Prostate gland (tissue), 2 donors: ENCODE results near the gene SMARCAD1. TPM values are rescaled to one million over a fixed set of nuclear protein-coding genes. Genes with fewer than 3 reads are reported as not detected.
"Not testable (repeated sequence)": the region's sequence is repeated elsewhere in the genome, so short reads cannot be mapped to it uniquely, and the experiment has no call there.

Source experiments
- DNase-seq: peaks from one replicate; pipeline ENCODE4 v3.0.0-alpha.2; 2019; ENCODE audit warnings: low spot score
- H3K27ac ChIP-seq, 2 donors: fragments of 200-600 bp; sonication (generic); 2 replicates each; pipeline ENCODE4 v1.5.1; 2017 to 2019
- H3K27me3 ChIP-seq: fragments of 200-600 bp; sonication (generic); replicated peaks from 2 replicates; pipeline ENCODE4 v1.5.1; 2019; ENCODE audit not compliant: insufficient read depth
- H3K36me3 ChIP-seq, 2 donors: fragments of 200-600 bp; sonication (generic); 1 replicate in 1 of 2; 2 replicates in 1 of 2; pipeline versions ENCODE4 v1.5.1 to v1.8.1; 2017 to 2019
- H3K4me1 ChIP-seq: fragments of 200-600 bp; sonication (generic); replicated peaks from 2 replicates; pipeline ENCODE4 v1.5.1; 2019
- H3K4me3 ChIP-seq, 2 donors: fragments of 200-600 bp; sonication (generic); 2 replicates each; pipeline ENCODE4 v1.5.1; 2017 to 2019
- H3K9me3 ChIP-seq: fragments of 200-600 bp; sonication (generic); 2 replicates; pipeline ENCODE4 v1.5.1; 2017
- POLR2A ChIP-seq: fragments of 450-650 bp; IDR thresholded peaks from one replicate; pipeline ENCODE4 v1.6.1; 2016; ENCODE audit warnings: antibody characterized with exemption, mild to moderate bottlenecking
- POLR2AphosphoS5 ChIP-seq: sonication (generic); formaldehyde crosslinking; IDR thresholded peaks from one replicate; pipeline ENCODE4 v1.6.1; 2017; ENCODE audit warnings: antibody characterized with exemption
- WGBS: methylation state at CpG from one replicate; pipeline ENCODE4 v1.1.5; 2018; 5-methylcytosine and 5-hydroxymethylcytosine counted together
- intact Hi-C: fragments of 100-400 bp; cut with DNase I; formaldehyde crosslinking; loops from one replicate; pipeline ENCODE4 v1.14.2; 2022
- total RNA-seq, 2 donors: library from RNA; depleted of rRNA; stranded (reverse); fragments of >200 nt; gene quantifications; one replicate each; pipeline ENCODE4 v1.1.0, GENCODE V29; 2016
- TF ChIP-seq, protein P1 (sequence below), 4 experiments: fragments of 200-600 bp in 2 of 4; fragments of 450-650 bp in 2 of 4; sonication (generic) in 2 of 4; IDR thresholded peaks; 1 replicate in 3 of 4; 2 replicates in 1 of 4; pipeline ENCODE4 v1.5.1; 2016 to 2019; ENCODE audit warnings: antibody characterized with exemption in 4 of 4, mild to moderate bottlenecking in 2 of 4, moderate library complexity in 2 of 4

Gene SMARCAD1
- total RNA-seq, 2 donors from 2014 or later = 22.4 to 22.9 TPM

- intact Hi-C loops = no loop called here
- 96% methylated on average over 2 of the region's 2 CpGs for WGBS
- TF ChIP-seq, protein P1, sequence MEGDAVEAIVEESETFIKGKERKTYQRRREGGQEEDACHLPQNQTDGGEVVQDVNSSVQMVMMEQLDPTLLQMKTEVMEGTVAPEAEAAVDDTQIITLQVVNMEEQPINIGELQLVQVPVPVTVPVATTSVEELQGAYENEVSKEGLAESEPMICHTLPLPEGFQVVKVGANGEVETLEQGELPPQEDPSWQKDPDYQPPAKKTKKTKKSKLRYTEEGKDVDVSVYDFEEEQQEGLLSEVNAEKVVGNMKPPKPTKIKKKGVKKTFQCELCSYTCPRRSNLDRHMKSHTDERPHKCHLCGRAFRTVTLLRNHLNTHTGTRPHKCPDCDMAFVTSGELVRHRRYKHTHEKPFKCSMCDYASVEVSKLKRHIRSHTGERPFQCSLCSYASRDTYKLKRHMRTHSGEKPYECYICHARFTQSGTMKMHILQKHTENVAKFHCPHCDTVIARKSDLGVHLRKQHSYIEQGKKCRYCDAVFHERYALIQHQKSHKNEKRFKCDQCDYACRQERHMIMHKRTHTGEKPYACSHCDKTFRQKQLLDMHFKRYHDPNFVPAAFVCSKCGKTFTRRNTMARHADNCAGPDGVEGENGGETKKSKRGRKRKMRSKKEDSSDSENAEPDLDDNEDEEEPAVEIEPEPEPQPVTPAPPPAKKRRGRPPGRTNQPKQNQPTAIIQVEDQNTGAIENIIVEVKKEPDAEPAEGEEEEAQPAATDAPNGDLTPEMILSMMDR (IDR thresholded peaks at IDR 0.05) = no peak
- TF ChIP-seq POLR2AphosphoS5 (no peak), POLR2A (no peak)
- no peaks in the 10 kb centered on the region for H3K4me1 ChIP-seq
- H3K27ac ChIP-seq = no peak overlapping the region
- H3K27me3 ChIP-seq = no peaks in the 10 kb centered on the region
- no peak for DNase-seq
- no peak overlapping the region for H3K4me3 ChIP-seq
- peaks cover 0 to 8% of the 10 kb centered on the region in 2 donors for H3K36me3 ChIP-seq
- H3K9me3 ChIP-seq = no peaks in the 10 kb centered on the region
These were observed 71.1 kb downstream of the SMARCAD1 start for GRCh38 chr4:94278781-94279180.

GRCh38 chr4:94284889-94285288 lies 77.2 kb downstream of the SMARCAD1 start:
- Histone ChIP-seq H3K27me3 (no peaks in the 10 kb centered on the region), H3K4me1 (no peaks in the 10 kb centered on the region), H3K36me3 (peaks cover 0 to 5% of the 10 kb centered on the region in 2 donors), H3K9me3 (no peaks in the 10 kb centered on the region), H3K4me3 (no peak overlapping the region), H3K27ac (no peak overlapping the region)
- WGBS = 89% methylated on average over 1 of the region's 1 CpG
- TF ChIP-seq, protein P1 (IDR thresholded peaks at IDR 0.05) = no peak
- TF ChIP-seq POLR2AphosphoS5 (no peak), POLR2A (no peak)
- DNase-seq = no peak
- intact Hi-C loops = no loop called here

GRCh38 chr4:94285666-94286065 lies 78.0 kb downstream of the SMARCAD1 start:
- H3K4me1 ChIP-seq = no peaks in the 10 kb centered on the region
- intact Hi-C loops = no loop called here
- TF ChIP-seq POLR2A (no peak), POLR2AphosphoS5 (no peak)
- TF ChIP-seq, protein P1 (IDR thresholded peaks at IDR 0.05) = no peak
- no peak overlapping the region for H3K4me3 ChIP-seq
- no peak for DNase-seq
- H3K27ac ChIP-seq = no peak overlapping the region
- no peaks in the 10 kb centered on the region for H3K9me3 ChIP-seq
- WGBS = 95% methylated on average over 4 of the region's 4 CpGs
- peaks cover 0 to 5% of the 10 kb centered on the region in 2 donors for H3K36me3 ChIP-seq
- H3K27me3 ChIP-seq = no peaks in the 10 kb centered on the region

DNA sequence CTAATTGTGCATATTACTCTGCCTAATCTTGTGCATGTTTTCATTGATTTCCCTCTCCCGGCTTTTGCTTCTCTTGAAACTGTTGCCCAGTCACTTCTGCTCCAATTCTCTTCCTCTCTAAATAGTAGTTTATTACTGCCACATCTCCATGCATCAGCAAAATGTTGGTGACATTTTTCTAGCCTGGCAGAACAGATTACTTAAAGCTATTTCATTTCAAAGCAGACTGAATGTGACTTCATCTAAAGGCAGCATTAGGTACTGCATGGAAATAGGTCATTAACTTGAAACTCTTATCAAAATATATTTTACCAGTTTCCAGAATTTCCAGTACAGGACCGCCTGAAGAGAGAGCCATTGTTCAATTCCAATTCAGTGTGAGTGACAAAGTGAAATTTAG lies 82.6 kb downstream of the SMARCAD1 start:
- 89% methylated on average over 2 of the region's 2 CpGs for whole genome bisulfite sequencing
- intact Hi-C loops = no loop called here
- H3K4me3 ChIP-seq = no peak overlapping the region
- H3K36me3 ChIP-seq = no peaks in the 10 kb centered on the region
- no peak overlapping the region for H3K27ac ChIP-seq
- no peaks in the 10 kb centered on the region for H3K9me3 ChIP-seq
- TF ChIP-seq, protein P1 (IDR thresholded peaks at IDR 0.05) = peak in 1 of 4 experiments; percentile 19
- TF ChIP-seq POLR2AphosphoS5 = no peak
- no peak for DNase-seq
- H3K27me3 ChIP-seq = no peaks in the 10 kb centered on the region
- H3K4me1 ChIP-seq = no peaks in the 10 kb centered on the region

- WGBS = 80% methylated on average over 4 of the region's 4 CpGs
- intact Hi-C loops, H3K9me3 ChIP-seq, H3K4me1 ChIP-seq, H3K27me3 ChIP-seq, H3K4me3 ChIP-seq, H3K36me3 ChIP-seq, DNase-seq, H3K27ac ChIP-seq: not testable (repeated sequence)
These were observed 86.3 kb downstream of the SMARCAD1 start for GRCh38 chr4:94293981-94294380.

GRCh38 chr4:94295473-94295872 lies 87.8 kb downstream of the SMARCAD1 start:
- DNase-seq, H3K4me1 ChIP-seq, H3K27ac ChIP-seq, H3K36me3 ChIP-seq, H3K4me3 ChIP-seq, H3K27me3 ChIP-seq, intact Hi-C loops, H3K9me3 ChIP-seq: not testable (repeated sequence)
- 74% methylated on average over 6 of the region's 6 CpGs for WGBS
